Activated CD4-positive, alpha-beta memory T cell treated with anti-CD3 and anti-CD28 coated beads for 36 hours (primary cell): Measurements from ENCODE around the gene OTOGL. TPM values are rescaled to one million over a fixed set of nuclear protein-coding genes. Genes with fewer than 3 reads are reported as not detected.

Experiments
- CTCF ChIA-PET: fragments of 350-600 bp; sonication (Branson Sonifier 250); formaldehyde crosslinking; loops from one replicate; lab custom pipeline; 2021; ENCODE audit warnings: antibody characterized with exemption, inconsistent platforms; lab: Charles Lee
- POLR2A ChIA-PET: fragments of 350-600 bp; sonication (Branson Sonifier 250); formaldehyde crosslinking; loops from one replicate; lab custom pipeline; 2021; ENCODE audit warnings: antibody characterized with exemption; lab: Charles Lee
- DNase-seq: peaks from one replicate; pipeline ENCODE4 v3.0.0-alpha.2; 2020
- H3K27ac Mint-ChIP-seq: one replicate; pipeline ENCODE4 v1.8.0; 2021; ENCODE audit warnings: mixed read lengths
- H3K27me3 Mint-ChIP-seq: one replicate; pipeline ENCODE4 v1.8.0; 2021; ENCODE audit warnings: mixed read lengths
- H3K36me3 Mint-ChIP-seq: one replicate; pipeline ENCODE4 v1.8.0; 2021; ENCODE audit warnings: mixed read lengths
- H3K4me1 Mint-ChIP-seq: one replicate; pipeline ENCODE4 v1.8.0; 2021; ENCODE audit warnings: low read depth, mixed read lengths
- H3K4me3 Mint-ChIP-seq: one replicate; pipeline ENCODE4 v1.8.0; 2021; ENCODE audit warnings: mild to moderate bottlenecking, mixed read lengths
- H3K9me3 Mint-ChIP-seq: one replicate; pipeline ENCODE4 v1.8.0; 2021; ENCODE audit warnings: mixed read lengths
- intact Hi-C: fragments of 100-400 bp; cut with micrococcal nuclease; formaldehyde crosslinking; loops from one replicate; pipeline ENCODE4 v1.15.1; 2023
- total RNA-seq, 2 experiments: library from RNA; stranded (reverse); gene quantifications; one replicate each; pipeline ENCODE4 v1.2.3, GENCODE V29; 2021

Gene OTOGL
- total RNA-seq, 2 experiments from 2014 or later: not detected

DNA sequence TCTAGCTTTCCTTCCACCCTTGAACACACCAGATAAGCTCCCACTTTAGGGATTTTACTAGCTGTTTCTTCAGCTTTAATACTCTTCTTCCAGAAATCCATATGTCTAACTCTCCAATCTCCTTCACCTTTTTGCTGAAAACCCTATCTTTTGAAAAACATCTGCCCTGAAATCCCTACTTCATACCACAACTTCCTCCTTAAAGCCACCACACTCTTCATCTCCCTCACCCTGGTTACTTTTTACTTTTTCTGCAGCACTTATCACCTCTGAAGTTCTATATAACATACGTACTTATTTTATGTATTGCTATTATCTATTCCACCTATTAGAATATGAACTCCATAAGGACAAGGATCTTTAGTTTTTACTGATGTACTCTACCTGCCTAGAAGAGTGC is 316.1 kb downstream of the OTOGL start:
- no peak overlapping the region for H3K27ac Mint-ChIP-seq
- DNase-seq: no peak
- CTCF ChIA-PET: no interaction called here
- H3K4me3 Mint-ChIP-seq: no peak overlapping the region
- no peaks in the 10 kb centered on the region for H3K36me3 Mint-ChIP-seq
- intact Hi-C loops: no loop called here
- POLR2A ChIA-PET: no interaction called here
- no peaks in the 10 kb centered on the region for H3K27me3 Mint-ChIP-seq
- H3K4me1 Mint-ChIP-seq: no peaks in the 10 kb centered on the region
- no peaks in the 10 kb centered on the region for H3K9me3 Mint-ChIP-seq

DNA sequence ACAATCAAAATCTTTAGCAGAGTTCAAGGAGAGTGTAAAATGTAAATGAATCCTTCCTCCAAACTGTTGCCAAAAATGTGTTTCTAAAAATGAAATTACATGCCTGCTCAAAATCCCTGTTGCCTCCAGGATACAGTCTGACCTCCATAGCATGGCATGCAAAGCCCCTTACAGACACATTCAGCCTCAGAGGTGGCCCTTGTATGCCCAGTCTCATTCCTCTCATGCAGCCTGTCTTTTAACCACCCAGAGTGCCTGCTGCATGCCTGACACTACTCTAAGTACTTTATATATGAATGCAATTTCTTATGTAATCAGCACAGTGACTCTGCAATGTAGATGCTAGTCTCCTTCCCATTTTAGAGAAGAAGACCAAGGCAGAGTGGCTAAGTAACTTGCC is 320.3 kb downstream of the OTOGL start:
- Mint-ChIP-seq H3K4me3 (no peak overlapping the region), H3K36me3 (no peaks in the 10 kb centered on the region), H3K9me3 (no peaks in the 10 kb centered on the region), H3K27me3 (no peaks in the 10 kb centered on the region), H3K4me1 (no peaks in the 10 kb centered on the region), H3K27ac (no peak overlapping the region)
- POLR2A ChIA-PET: no interaction called here
- no peak for DNase-seq
- CTCF ChIA-PET: no interaction called here
- intact Hi-C loops: loop anchor here (2.0 kb wide), 1 partner anchor 77 kb away; no protein-coding TSS in a partner anchor

DNA sequence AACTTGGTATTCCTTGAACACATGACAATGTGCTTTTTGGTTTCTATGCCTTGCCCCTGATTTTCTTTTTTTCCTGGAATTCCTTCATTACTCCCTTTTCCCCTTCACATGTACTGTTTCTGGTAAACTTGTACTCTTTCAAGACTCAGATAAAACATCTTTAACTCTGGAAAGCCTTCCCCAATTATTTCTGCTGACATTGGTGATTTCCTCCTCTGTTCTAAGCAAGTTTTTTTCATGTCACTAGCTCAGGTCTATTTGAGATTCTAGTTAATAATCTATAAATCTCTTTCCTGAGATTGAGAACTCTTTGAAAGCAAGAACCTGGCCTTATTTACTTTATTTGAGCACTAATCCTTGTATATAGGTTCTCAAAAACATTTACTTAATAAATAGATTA is 320.7 kb downstream of the OTOGL start:
- DNase-seq: no peak
- intact Hi-C loops: no loop called here
- no peaks in the 10 kb centered on the region for H3K36me3 Mint-ChIP-seq
- ChIA-PET POLR2A (no interaction called here), CTCF (no interaction called here)
- H3K9me3 Mint-ChIP-seq: no peaks in the 10 kb centered on the region
- H3K27me3 Mint-ChIP-seq: no peaks in the 10 kb centered on the region
- no peaks in the 10 kb centered on the region for H3K4me1 Mint-ChIP-seq
- H3K27ac Mint-ChIP-seq: no peak overlapping the region
- no peak overlapping the region for H3K4me3 Mint-ChIP-seq

DNA sequence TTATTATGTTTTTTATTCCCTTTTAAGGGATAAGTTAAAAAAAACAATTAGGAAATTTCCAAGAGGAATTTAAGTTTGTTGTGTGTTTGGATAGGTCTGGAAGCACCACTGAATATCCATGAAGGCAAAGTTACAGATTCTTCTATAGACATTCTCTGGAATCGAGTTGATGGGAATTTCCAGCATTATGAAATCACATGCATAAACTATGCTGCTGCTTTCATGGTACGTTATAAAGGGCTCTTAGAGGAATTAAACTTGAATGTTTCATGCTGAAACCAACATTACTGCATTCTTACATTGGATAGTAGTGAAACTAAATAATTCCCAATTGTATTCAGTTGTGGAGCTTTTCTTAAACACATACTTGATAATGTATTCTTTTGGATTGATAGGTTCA is 323.2 kb downstream of the OTOGL start:
- CTCF ChIA-PET: no interaction called here
- DNase-seq: no peak
- no peak overlapping the region for H3K27ac Mint-ChIP-seq
- intact Hi-C loops: no loop called here
- POLR2A ChIA-PET: no interaction called here
- no peaks in the 10 kb centered on the region for H3K9me3 Mint-ChIP-seq
- H3K27me3 Mint-ChIP-seq: no peaks in the 10 kb centered on the region
- H3K36me3 Mint-ChIP-seq: no peaks in the 10 kb centered on the region
- no peak overlapping the region for H3K4me3 Mint-ChIP-seq
- no peaks in the 10 kb centered on the region for H3K4me1 Mint-ChIP-seq

Other genes starting within 250 kb of the OTOGL start
- gene PPP1R12A, start 164.4 kb upstream of the OTOGL start, total RNA-seq: 10 to 100 TPM; 74.5 to 75.7 TPM